Body of pancreas (tissue), 4 donors: ENCODE results near the gene NAA25.

Source experiments
- POLR2A ChIP-seq, 3 donors: fragments of 450-650 bp; IDR thresholded peaks; one replicate each; pipeline ENCODE4 v1.6.1; 2016; ENCODE audit warnings: antibody characterized with exemption in 3 of 3, mild to moderate bottlenecking in 2 of 3
- TF ChIP-seq, protein P1 (sequence below), 7 experiments: fragments of 450-650 bp in 4 of 7; fragments of 200-600 bp in 3 of 7; sonication (generic) in 3 of 7; IDR thresholded peaks; one replicate each; pipeline ENCODE4 v1.5.1; 2016 to 2019; ENCODE audit warnings: antibody characterized with exemption in 7 of 7

DNA sequence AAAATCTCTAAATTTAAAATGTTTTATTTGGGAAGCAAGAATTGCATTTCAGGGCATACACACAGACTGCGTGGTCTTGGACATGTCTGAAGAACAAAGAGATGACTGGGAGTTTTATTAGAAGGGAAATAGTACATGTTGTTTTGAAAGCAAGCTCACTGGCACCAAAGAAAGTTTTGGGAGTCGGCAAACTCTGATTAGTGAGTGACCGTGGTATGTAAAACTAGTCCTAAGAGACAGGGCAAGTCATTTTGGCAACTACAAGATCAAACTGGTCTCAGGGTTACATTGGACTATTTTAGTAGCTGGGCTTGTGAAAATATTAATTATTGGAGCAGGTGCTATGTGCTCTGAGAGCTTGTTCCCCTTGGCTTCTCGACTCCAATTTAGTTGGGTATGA is 110.6 kb downstream of the NAA25 start:
- TF ChIP-seq, protein P1, sequence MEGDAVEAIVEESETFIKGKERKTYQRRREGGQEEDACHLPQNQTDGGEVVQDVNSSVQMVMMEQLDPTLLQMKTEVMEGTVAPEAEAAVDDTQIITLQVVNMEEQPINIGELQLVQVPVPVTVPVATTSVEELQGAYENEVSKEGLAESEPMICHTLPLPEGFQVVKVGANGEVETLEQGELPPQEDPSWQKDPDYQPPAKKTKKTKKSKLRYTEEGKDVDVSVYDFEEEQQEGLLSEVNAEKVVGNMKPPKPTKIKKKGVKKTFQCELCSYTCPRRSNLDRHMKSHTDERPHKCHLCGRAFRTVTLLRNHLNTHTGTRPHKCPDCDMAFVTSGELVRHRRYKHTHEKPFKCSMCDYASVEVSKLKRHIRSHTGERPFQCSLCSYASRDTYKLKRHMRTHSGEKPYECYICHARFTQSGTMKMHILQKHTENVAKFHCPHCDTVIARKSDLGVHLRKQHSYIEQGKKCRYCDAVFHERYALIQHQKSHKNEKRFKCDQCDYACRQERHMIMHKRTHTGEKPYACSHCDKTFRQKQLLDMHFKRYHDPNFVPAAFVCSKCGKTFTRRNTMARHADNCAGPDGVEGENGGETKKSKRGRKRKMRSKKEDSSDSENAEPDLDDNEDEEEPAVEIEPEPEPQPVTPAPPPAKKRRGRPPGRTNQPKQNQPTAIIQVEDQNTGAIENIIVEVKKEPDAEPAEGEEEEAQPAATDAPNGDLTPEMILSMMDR (IDR thresholded peaks at IDR 0.05): no peak
- no peak for TF ChIP-seq POLR2A (IDR thresholded peaks at IDR 0.05)
